ENCODE results near the gene PARD3.

Gene PARD3

GRCh38 chr10:34547695-34548094, 267.4 kb downstream of the PARD3 start:
- no peak for DNase-seq

GRCh38 chr10:34547291-34547690, 267.8 kb downstream of the PARD3 start:
- no peak for DNase-seq

GRCh38 chr10:34544400-34544799, 270.7 kb downstream of the PARD3 start:
- no peak for DNase-seq

GRCh38 chr10:34543716-34544115, 271.4 kb downstream of the PARD3 start:
- DNase-seq, result no peak

GRCh38 chr10:34540492-34540891, 274.6 kb downstream of the PARD3 start:
- DNase-seq, result no peak

GRCh38 chr10:34539533-34540315, 275.4 kb downstream of the PARD3 start:
- DNase-seq, result no peak

- peak in 1 of 56 donors; percentile 11 for DNase-seq
These were observed 276.7 kb downstream of the PARD3 start for GRCh38 chr10:34538281-34538829.

- DNase-seq, result no peak
These were observed 277.4 kb downstream of the PARD3 start for GRCh38 chr10:34537629-34538231.

- no peak for DNase-seq
These were observed 279.2 kb downstream of the PARD3 start for GRCh38 chr10:34535872-34536271.

- DNase-seq, result no peak
These were observed 284.3 kb downstream of the PARD3 start for GRCh38 chr10:34530778-34531177.

- DNase-seq, result no peak
These were observed 286.8 kb downstream of the PARD3 start for GRCh38 chr10:34528320-34528719.

GRCh38 chr10:34526758-34527730, 288.1 kb downstream of the PARD3 start:
- no peak for DNase-seq

- no peak for DNase-seq
These were observed 288.9 kb downstream of the PARD3 start for GRCh38 chr10:34526186-34526585.

GRCh38 chr10:34524369-34525091, 290.6 kb downstream of the PARD3 start:
- no peak for DNase-seq

GRCh38 chr10:34523017-34523767, 291.9 kb downstream of the PARD3 start:
- DNase-seq, result no peak

- DNase-seq, result peak in 2 of 56 donors; percentile 10 to 48
These were observed 292.6 kb downstream of the PARD3 start for GRCh38 chr10:34522546-34522945.

- no peak for DNase-seq
These were observed 294.6 kb downstream of the PARD3 start for GRCh38 chr10:34520510-34520909.

GRCh38 chr10:34520084-34520483, 295.0 kb downstream of the PARD3 start:
- no peak for DNase-seq

- DNase-seq, result no peak
These were observed 300.8 kb downstream of the PARD3 start for GRCh38 chr10:34514290-34514689.

GRCh38 chr10:34513636-34514035, 301.5 kb downstream of the PARD3 start:
- no peak for DNase-seq

All from amygdala (tissue), 56 donors.